OCI-LY1 (cell line): Measurements from ENCODE around the gene IL18BP.

Experiments used
- H2AFZ ChIP-seq: fragments of 200-600 bp; sonication (generic), shearing (Covaris generic); 2 replicates; pipeline ENCODE4 v1.6.0; 2014; ENCODE audit warnings: antibody characterized with exemption, mild to moderate bottlenecking, low read length
- H3F3A ChIP-seq: fragments of 200-600 bp; sonication (generic), shearing (Covaris generic); 2 replicates; pipeline ENCODE4 v1.6.0; 2014; ENCODE audit warnings: mild to moderate bottlenecking, antibody characterized with exemption, low read length, moderate library complexity; ENCODE audit not compliant: insufficient read depth
- H3K27ac ChIP-seq: fragments of 200-600 bp; sonication (generic); 2 replicates; pipeline ENCODE4 v1.5.1; 2014; ENCODE audit warnings: low read length, mixed run types, mild to moderate bottlenecking, low read depth; ENCODE audit not compliant: poor library complexity, severe bottlenecking
- H3K27me3 ChIP-seq: fragments of 200-600 bp; sonication (generic); 2 replicates; pipeline ENCODE4 v1.6.0; 2014; ENCODE audit warnings: antibody characterized with exemption, mild to moderate bottlenecking, low read length, moderate library complexity; ENCODE audit not compliant: insufficient read depth
- H3K36me3 ChIP-seq: fragments of 200-600 bp; sonication (generic); 2 replicates; pipeline ENCODE4 v1.6.1; 2014; ENCODE audit warnings: mild to moderate bottlenecking, antibody characterized with exemption, low read length, moderate library complexity, mixed read lengths; ENCODE audit not compliant: insufficient read depth
- H3K4me1 ChIP-seq: fragments of 200-600 bp; sonication (generic); 2 replicates; pipeline ENCODE4 v1.5.1; 2014; ENCODE audit warnings: mild to moderate bottlenecking, low read length, moderate library complexity; ENCODE audit not compliant: insufficient read depth, severe bottlenecking
- H3K4me2 ChIP-seq: fragments of 200-600 bp; sonication (generic), shearing (Covaris generic); 2 replicates; pipeline ENCODE4 v1.6.1; 2014; ENCODE audit warnings: low read length
- H3K4me3 ChIP-seq: fragments of 200-600 bp; sonication (generic); 2 replicates; pipeline ENCODE4 v1.5.1; 2014; ENCODE audit warnings: low read length, low read depth, mild to moderate bottlenecking, mixed read lengths; ENCODE audit not compliant: poor library complexity, severe bottlenecking
- H3K79me2 ChIP-seq: fragments of 200-600 bp; shearing (Covaris generic); 2 replicates; pipeline ENCODE4 v1.6.1; 2016; ENCODE audit warnings: mixed run types, low read length, mixed read lengths; ENCODE audit not compliant: insufficient read depth
- H3K9ac ChIP-seq: fragments of 200-600 bp; sonication (generic), shearing (Covaris generic); 2 replicates; pipeline ENCODE4 v1.6.1; 2014; ENCODE audit warnings: mild to moderate bottlenecking, low read length, mixed read lengths
- H3K9me2 ChIP-seq: fragments of 200-600 bp; sonication (generic), shearing (Covaris generic); 2 replicates; pipeline ENCODE4 v1.6.1; 2014; ENCODE audit warnings: low read depth, mild to moderate bottlenecking, low read length, mixed read lengths
- H3K9me3 ChIP-seq: fragments of 200-600 bp; shearing (Covaris generic); 2 replicates; pipeline ENCODE4 v1.6.1; 2014; ENCODE audit warnings: low read length, mixed read lengths
- H4K20me1 ChIP-seq: fragments of 200-600 bp; sonication (generic), shearing (Covaris generic); 2 replicates; pipeline ENCODE4 v1.6.0; 2016; ENCODE audit warnings: mild to moderate bottlenecking, low read length; ENCODE audit not compliant: insufficient read depth
- EZH2 ChIP-seq: fragments of 200-600 bp; sonication (generic), shearing (Covaris generic); IDR thresholded peaks from 2 replicates; pipeline ENCODE4 v1.8.0; 2017; ENCODE audit warnings: borderline replicate concordance, mixed run types, mild to moderate bottlenecking, antibody characterized with exemption, low read length, moderate library complexity, mixed read lengths
- TF ChIP-seq, protein P1 (sequence below): fragments of 200-600 bp; sonication (generic), shearing (Covaris generic); IDR thresholded peaks from 2 replicates; pipeline ENCODE4 v1.5.1; 2017; ENCODE audit warnings: mild to moderate bottlenecking, antibody characterized with exemption, low read length, moderate library complexity, mixed read lengths

Gene IL18BP

DNA sequence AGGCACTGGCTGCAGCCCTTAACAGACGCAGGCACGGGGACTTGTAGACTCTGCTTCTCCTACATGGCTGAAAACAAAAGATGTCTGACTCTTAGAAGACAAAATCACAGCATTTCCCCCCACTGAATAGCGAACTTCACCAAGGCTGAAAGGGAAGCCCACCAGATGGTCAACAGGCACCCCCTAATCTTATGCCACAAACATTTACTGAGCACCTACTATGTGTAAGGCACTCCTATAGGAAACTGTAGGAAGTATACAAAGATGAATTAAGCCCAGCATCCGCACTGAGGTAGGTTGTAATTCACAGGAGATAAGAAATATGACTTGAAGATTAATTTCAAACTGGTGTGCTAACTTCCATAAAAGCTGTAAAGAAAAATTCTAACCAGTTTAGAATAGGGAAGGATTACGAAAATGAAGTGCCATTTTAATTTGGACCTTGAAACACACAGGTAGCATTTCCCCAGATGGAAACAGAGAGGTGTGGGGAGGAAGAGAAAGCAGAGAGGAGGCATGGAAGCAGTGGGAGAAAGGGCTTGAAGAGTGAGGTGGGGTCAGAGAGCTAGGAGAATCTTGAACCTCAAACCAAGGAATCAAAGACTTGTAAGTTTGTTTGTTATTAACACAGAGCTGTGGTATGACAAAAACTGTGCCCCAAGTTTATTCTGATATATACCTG is 43.5 kb downstream of the IL18BP start:
- H4K20me1 ChIP-seq, result no peaks in the 10 kb centered on the region

DNA sequence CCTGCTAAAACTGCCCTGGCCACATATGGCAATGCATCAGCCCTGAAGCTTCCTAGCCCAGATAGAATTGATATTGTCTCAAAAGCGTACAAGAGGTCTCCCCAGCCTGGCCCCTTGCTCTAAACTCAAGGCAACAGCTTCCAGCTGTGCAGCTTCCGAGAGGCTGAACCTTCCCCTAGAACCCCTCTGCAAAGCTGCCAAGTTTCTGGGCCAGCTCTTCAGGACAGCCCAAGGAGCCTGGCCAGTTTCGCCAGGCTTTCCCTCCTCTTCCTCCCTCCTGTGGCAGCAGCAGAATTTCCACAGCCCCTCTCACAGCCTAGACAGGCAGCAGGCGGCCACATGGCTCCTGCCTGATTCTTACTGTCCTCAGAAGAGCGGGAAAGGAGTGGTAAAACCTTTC is 47.1 kb downstream of the IL18BP start:
- Histone ChIP-seq H3K4me3 (no peak overlapping the region), H3K79me2 (peaks cover 8% of the 10 kb centered on the region), H3K27me3 (no peaks in the 10 kb centered on the region), H3K9me3 (no peaks in the 10 kb centered on the region), H3K4me2 (no peak overlapping the region), H4K20me1 (no peaks in the 10 kb centered on the region), H3K4me1 (peaks cover 35% of the 10 kb centered on the region), H2AFZ (no peak overlapping the region), H3K27ac (no peak overlapping the region), H3K9me2 (no peaks in the 10 kb centered on the region), H3K9ac (no peak overlapping the region), H3K36me3 (peaks cover 16% of the 10 kb centered on the region), H3F3A (no peaks in the 10 kb centered on the region)
- TF ChIP-seq, protein P1, sequence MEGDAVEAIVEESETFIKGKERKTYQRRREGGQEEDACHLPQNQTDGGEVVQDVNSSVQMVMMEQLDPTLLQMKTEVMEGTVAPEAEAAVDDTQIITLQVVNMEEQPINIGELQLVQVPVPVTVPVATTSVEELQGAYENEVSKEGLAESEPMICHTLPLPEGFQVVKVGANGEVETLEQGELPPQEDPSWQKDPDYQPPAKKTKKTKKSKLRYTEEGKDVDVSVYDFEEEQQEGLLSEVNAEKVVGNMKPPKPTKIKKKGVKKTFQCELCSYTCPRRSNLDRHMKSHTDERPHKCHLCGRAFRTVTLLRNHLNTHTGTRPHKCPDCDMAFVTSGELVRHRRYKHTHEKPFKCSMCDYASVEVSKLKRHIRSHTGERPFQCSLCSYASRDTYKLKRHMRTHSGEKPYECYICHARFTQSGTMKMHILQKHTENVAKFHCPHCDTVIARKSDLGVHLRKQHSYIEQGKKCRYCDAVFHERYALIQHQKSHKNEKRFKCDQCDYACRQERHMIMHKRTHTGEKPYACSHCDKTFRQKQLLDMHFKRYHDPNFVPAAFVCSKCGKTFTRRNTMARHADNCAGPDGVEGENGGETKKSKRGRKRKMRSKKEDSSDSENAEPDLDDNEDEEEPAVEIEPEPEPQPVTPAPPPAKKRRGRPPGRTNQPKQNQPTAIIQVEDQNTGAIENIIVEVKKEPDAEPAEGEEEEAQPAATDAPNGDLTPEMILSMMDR, result no peak
- TF ChIP-seq EZH2, result no peak

More for the DNA sequence above, 43.5 kb downstream of the IL18BP start:
- no peaks in the 10 kb centered on the region for H3K9me2 ChIP-seq
- no peak overlapping the region for H2AFZ ChIP-seq
- peak overlapping the region; percentile 65 for H3K4me3 ChIP-seq
- H3K27me3 ChIP-seq, result no peaks in the 10 kb centered on the region
- peaks cover 21% of the 10 kb centered on the region; the same call in 1 of the 2 replicates for H3K79me2 ChIP-seq
- H3K9ac ChIP-seq, result peak overlapping the region; percentile 75
- peaks cover 67% of the 10 kb centered on the region for H3K4me1 ChIP-seq
- H3K4me2 ChIP-seq, result peak overlapping the region; percentile 76
- H3K27ac ChIP-seq, result peak overlapping the region; percentile 92
- H3F3A ChIP-seq, result no peaks in the 10 kb centered on the region
- no peaks in the 10 kb centered on the region; the same call in 1 of the 2 replicates for H3K36me3 ChIP-seq
- no peaks in the 10 kb centered on the region for H3K9me3 ChIP-seq
- no peak for TF ChIP-seq EZH2
- TF ChIP-seq, protein P1, result no peak

DNA sequence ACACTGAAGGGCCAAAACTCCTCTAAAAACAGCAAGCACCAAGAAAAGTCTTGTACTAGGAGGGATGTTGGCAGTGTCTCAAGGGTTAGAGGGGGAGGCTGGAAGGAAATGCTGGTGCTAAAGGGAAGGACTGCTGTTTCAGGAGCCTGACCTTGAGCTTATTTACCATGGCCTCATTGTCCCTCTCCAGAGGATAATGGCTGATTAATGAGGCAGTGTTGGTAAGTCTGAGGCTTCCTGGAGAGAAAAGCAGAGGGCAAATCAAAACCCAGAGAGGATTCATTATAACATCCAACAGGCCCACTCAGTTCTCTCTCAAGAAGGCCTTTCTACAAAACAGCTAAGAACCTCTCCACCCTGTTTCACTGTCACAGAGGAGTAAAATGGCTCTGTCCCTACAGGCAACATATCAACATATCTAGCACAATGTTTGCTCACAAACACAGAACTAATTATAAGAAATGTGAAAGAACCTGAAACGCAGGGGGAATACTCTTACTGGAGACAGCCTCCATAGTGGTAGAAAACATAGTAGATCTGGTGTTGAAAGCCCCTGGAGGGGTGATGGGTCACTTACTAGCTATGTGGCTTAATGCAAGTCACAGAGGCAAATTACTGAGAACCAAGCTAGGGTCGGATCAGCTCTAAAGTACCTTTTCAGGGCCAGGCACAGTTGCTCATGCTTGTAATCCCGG is 50.2 kb downstream of the IL18BP start:
- Histone ChIP-seq H3K4me3 (no peak overlapping the region), H3K27ac (no peak overlapping the region), H3K9ac (no peak overlapping the region), H2AFZ (no peak overlapping the region), H3K9me2 (no peaks in the 10 kb centered on the region), H3K9me3 (no peaks in the 10 kb centered on the region), H3K79me2 (peaks cover 8% of the 10 kb centered on the region), H3K27me3 (no peaks in the 10 kb centered on the region), H3K36me3 (peaks cover 16% of the 10 kb centered on the region), H3K4me1 (peaks cover 17% of the 10 kb centered on the region), H3F3A (no peaks in the 10 kb centered on the region), H3K4me2 (no peak overlapping the region), H4K20me1 (no peaks in the 10 kb centered on the region)
- TF ChIP-seq EZH2, result no peak
- TF ChIP-seq, protein P1, result no peak
